Measurements from ENCODE around the gene CARMIL1.

Gene CARMIL1

DNA sequence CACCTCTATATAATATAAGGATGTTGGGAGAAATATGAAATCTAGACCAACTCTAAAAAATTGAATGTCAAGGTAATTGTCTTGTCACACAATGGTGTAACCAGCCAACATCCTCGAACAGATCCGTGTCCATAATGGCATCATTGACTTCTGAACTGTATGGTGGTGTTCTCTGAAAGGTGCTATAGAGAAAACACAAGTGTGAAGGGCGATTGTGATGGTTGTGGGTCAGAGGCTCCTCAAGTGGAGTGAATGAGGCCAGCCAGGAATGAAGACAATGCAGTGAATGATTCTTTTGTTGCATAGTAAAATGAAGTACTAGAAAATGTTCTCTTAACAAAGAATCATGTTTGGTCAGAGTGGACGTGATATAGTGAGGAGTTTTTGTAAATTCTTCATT is 58.3 kb downstream of the CARMIL1 start:
- Histone ChIP-seq H3K36me3 (ENCODE audit: insufficient read depth, low read length) (no peaks in the 10 kb centered on the region), H4K20me1 (ENCODE audit: insufficient read depth, low read length, poor library complexity, severe bottlenecking) (no peaks in the 10 kb centered on the region), H3K9ac (ENCODE audit: low read depth, low read length, poor library complexity, severe bottlenecking) (no peak overlapping the region), H3K9me3 (ENCODE audit: insufficient read depth, low read depth, low read length) (no peaks in the 10 kb centered on the region), H3F3A (ENCODE audit: low read depth) (no peaks in the 10 kb centered on the region), H2AFZ (ENCODE audit: low read length) (no peak overlapping the region), H3K4me3 (ENCODE audit: low read length, poor library complexity, severe bottlenecking) (no peak overlapping the region), H3K4me1 (ENCODE audit: insufficient read depth, low read length, poor library complexity, severe bottlenecking) (peaks cover 29% of the 10 kb centered on the region), H3K27me3 (ENCODE audit: insufficient read depth, low read length, poor library complexity, severe bottlenecking) (no peaks in the 10 kb centered on the region), H3K9me2 (replicated peaks; ENCODE audit: low read depth, low read length) (no peaks in the 10 kb centered on the region), H3K79me2 (ENCODE audit: insufficient read depth, low read length) (peaks cover 12% of the 10 kb centered on the region), H3K4me2 (ENCODE audit: low read depth, low read length, poor library complexity, severe bottlenecking) (no peak overlapping the region)
- TF ChIP-seq, protein P1, sequence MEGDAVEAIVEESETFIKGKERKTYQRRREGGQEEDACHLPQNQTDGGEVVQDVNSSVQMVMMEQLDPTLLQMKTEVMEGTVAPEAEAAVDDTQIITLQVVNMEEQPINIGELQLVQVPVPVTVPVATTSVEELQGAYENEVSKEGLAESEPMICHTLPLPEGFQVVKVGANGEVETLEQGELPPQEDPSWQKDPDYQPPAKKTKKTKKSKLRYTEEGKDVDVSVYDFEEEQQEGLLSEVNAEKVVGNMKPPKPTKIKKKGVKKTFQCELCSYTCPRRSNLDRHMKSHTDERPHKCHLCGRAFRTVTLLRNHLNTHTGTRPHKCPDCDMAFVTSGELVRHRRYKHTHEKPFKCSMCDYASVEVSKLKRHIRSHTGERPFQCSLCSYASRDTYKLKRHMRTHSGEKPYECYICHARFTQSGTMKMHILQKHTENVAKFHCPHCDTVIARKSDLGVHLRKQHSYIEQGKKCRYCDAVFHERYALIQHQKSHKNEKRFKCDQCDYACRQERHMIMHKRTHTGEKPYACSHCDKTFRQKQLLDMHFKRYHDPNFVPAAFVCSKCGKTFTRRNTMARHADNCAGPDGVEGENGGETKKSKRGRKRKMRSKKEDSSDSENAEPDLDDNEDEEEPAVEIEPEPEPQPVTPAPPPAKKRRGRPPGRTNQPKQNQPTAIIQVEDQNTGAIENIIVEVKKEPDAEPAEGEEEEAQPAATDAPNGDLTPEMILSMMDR (conservative IDR thresholded peaks at IDR 0.05; ENCODE audit: low read length), result no peak
- no peak for TF ChIP-seq EZH2phosphoT487 (IDR thresholded peaks at IDR 0.05; ENCODE audit: borderline replicate concordance)

DNA sequence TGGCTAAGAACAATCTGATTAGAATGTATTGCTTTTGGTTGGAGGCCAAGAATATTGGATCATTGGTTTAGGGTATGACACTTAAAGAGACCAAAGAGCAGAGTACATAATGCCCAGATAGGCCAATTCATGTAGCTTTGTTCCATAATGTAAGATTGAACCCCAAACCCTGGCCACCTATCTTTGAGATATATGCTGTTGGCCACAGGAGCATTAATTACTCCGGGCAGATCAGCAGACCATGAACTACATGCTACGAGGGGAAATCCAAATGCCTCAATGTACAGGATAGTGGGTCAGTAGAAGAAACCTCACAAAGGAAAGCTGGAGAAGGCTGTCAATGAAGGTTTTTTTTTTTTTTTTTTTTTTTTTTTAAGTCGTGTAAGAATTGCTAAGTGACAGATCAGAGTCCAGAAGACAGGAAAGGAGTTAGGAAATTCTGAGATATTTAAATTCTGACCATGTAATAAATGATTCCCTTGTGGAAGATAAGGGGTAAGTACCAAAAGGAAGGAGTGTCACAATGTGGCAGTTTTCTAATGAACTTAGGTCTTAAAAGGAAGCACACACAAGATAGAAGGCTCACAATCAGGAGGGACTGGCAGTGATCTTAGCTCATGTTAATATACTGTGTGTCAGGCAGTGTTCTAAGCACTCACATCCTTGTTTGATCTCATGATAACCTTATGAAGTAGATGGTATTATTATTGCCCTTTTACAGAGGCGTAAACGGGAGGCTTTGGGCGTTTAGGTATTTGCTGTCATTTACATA is 61.4 kb downstream of the CARMIL1 start:
- Histone ChIP-seq H3K79me2 (ENCODE audit: insufficient read depth, low read length) (peaks cover 9% of the 10 kb centered on the region), H3K9me2 (replicated peaks; ENCODE audit: low read depth, low read length) (no peaks in the 10 kb centered on the region), H3K4me2 (ENCODE audit: low read depth, low read length, poor library complexity, severe bottlenecking) (no peak overlapping the region), H4K20me1 (ENCODE audit: insufficient read depth, low read length, poor library complexity, severe bottlenecking) (peaks cover 3% of the 10 kb centered on the region), H3K9me3 (ENCODE audit: insufficient read depth, low read depth, low read length) (no peaks in the 10 kb centered on the region), H2AFZ (ENCODE audit: low read length) (no peak overlapping the region), H3K4me1 (ENCODE audit: insufficient read depth, low read length, poor library complexity, severe bottlenecking) (peaks cover 12% of the 10 kb centered on the region), H3F3A (ENCODE audit: low read depth) (no peaks in the 10 kb centered on the region), H3K27me3 (ENCODE audit: insufficient read depth, low read length, poor library complexity, severe bottlenecking) (no peaks in the 10 kb centered on the region), H3K36me3 (ENCODE audit: insufficient read depth, low read length) (no peaks in the 10 kb centered on the region), H3K9ac (ENCODE audit: low read depth, low read length, poor library complexity, severe bottlenecking) (no peak overlapping the region), H3K4me3 (ENCODE audit: low read length, poor library complexity, severe bottlenecking) (no peak overlapping the region)
- TF ChIP-seq EZH2phosphoT487 (IDR thresholded peaks at IDR 0.05; ENCODE audit: borderline replicate concordance), result no peak
- TF ChIP-seq, protein P1 (conservative IDR thresholded peaks at IDR 0.05; ENCODE audit: low read length), result no peak

DNA sequence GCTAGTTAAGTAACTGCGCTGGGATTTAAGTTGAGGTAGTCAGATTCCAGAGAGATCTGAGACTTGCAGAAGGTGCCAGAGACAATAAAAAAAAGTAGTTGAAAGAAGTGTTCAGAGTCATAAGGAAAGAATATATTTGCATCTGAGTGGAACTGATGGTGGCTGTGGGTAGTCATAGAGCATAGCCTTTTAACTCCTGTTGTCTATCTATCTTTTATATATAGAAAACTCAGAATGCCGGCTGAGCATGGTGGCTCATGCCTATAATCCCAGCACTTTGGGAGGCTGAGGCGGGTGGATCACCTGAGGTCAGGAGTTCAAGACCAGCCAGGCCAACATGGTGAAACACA is 62.0 kb downstream of the CARMIL1 start:
- no peak overlapping the region for H3K4me3 ChIP-seq (ENCODE audit: low read length, poor library complexity, severe bottlenecking)
- no peaks in the 10 kb centered on the region for H3K9me2 ChIP-seq (replicated peaks; ENCODE audit: low read depth, low read length)
- H3K27me3 ChIP-seq (ENCODE audit: insufficient read depth, low read length, poor library complexity, severe bottlenecking), result no peaks in the 10 kb centered on the region
- no peaks in the 10 kb centered on the region for H3K9me3 ChIP-seq (ENCODE audit: insufficient read depth, low read depth, low read length)
- no peak overlapping the region for H3K9ac ChIP-seq (ENCODE audit: low read depth, low read length, poor library complexity, severe bottlenecking)
- H2AFZ ChIP-seq (ENCODE audit: low read length), result no peak overlapping the region
- no peaks in the 10 kb centered on the region for H3K36me3 ChIP-seq (ENCODE audit: insufficient read depth, low read length)
- H3K4me1 ChIP-seq (ENCODE audit: insufficient read depth, low read length, poor library complexity, severe bottlenecking), result peaks cover 12% of the 10 kb centered on the region
- no peaks in the 10 kb centered on the region for H3F3A ChIP-seq (ENCODE audit: low read depth)
- TF ChIP-seq EZH2phosphoT487 (IDR thresholded peaks at IDR 0.05; ENCODE audit: borderline replicate concordance), result no peak
- TF ChIP-seq, protein P1 (conservative IDR thresholded peaks at IDR 0.05; ENCODE audit: low read length), result no peak
- H3K4me2 ChIP-seq (ENCODE audit: low read depth, low read length, poor library complexity, severe bottlenecking), result no peak overlapping the region
- H3K79me2 ChIP-seq (ENCODE audit: insufficient read depth, low read length), result peaks cover 9% of the 10 kb centered on the region
- peaks cover 3% of the 10 kb centered on the region for H4K20me1 ChIP-seq (ENCODE audit: insufficient read depth, low read length, poor library complexity, severe bottlenecking)
